Measurements from ENCODE around the gene HEBP2. TPM values are rescaled to one million over a fixed set of nuclear protein-coding genes. Genes with fewer than 3 reads are reported as not detected.

HEBP2 gene
- total and polyA plus RNA-seq, 2 of the 13 experiments (the other 11 are each of a cell fraction or from before 2014, with no cell fraction given): 16.0 to 72.8 TPM

DNA sequence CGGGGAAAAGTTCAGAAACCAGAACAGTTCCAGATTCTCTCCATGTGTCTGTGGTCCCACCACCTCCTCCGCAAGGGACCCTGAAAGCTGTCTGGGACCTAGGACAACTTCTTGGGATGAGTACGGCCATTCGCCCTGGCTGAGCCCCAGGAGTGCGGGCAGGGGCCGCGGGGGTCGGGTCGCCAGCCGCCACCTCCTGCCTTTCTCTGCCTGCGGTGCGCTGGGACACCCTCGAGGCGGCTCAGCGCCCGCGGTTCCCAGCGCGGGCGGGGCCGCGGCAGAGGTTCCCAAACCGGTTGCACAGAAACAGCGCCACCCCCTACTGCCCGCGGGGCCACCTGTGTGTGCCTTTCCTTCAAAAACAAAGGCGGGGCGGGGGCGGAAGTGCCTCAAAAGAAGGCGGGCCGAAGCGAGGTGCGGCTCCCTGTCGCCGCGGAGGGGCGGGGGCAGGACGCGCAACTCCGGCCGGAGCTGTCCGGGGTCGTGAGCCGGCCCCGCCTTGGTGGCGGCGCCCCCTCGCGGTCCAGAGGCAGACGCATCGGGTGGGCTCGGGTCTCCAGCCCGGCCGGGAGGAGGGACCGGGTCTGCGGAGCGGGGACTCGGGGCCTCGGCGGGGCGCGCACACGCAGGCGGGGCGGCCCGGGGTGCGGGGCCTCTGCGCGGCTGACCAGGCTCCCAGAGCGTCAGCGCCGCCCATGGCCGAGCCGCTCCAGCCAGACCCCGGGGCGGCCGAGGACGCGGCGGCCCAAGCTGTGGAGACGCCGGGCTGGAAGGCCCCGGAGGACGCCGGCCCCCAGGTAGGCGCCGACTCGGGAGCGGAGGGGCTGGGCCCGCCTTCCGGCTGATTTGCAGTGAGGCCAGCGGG, at the start of gene HEBP2 (continued):
- peak; percentile 78; the same call in 1 of the 2 replicates for TF ChIP-seq ZNF678 (CRISPR knock-in tag; IDR thresholded peaks at IDR 0.05)
- peak; percentile 93 for TF ChIP-seq KDM3A (CRISPR knock-in tag; IDR thresholded peaks at IDR 0.05; ENCODE audit: low read depth)
- TF ChIP-seq ZNF800 (CRISPR knock-in tag; IDR thresholded peaks at IDR 0.05): peak; percentile 91
- no peak for TF ChIP-seq SMARCE1 (IDR thresholded peaks at IDR 0.05; ENCODE audit: borderline replicate concordance)
- no peak for TF ChIP-seq ZNF292 (CRISPR knock-in tag; IDR thresholded peaks at IDR 0.05; ENCODE audit: borderline replicate concordance, low read depth)
- TF ChIP-seq ZNF496 (CRISPR knock-in tag; IDR thresholded peaks at IDR 0.05; ENCODE audit: insufficient replicate concordance): no peak
- TF ChIP-seq, protein P1, sequence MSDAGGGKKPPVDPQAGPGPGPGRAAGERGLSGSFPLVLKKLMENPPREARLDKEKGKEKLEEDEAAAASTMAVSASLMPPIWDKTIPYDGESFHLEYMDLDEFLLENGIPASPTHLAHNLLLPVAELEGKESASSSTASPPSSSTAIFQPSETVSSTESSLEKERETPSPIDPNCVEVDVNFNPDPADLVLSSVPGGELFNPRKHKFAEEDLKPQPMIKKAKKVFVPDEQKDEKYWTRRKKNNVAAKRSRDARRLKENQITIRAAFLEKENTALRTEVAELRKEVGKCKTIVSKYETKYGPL (CRISPR knock-in tag; IDR thresholded peaks at IDR 0.05): peak; percentile 5; the same call in 1 of the 2 replicates
- TF ChIP-seq, protein P2, sequence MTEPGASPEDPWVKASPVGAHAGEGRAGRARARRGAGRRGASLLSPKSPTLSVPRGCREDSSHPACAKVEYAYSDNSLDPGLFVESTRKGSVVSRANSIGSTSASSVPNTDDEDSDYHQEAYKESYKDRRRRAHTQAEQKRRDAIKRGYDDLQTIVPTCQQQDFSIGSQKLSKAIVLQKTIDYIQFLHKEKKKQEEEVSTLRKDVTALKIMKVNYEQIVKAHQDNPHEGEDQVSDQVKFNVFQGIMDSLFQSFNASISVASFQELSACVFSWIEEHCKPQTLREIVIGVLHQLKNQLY (CRISPR knock-in tag; IDR thresholded peaks at IDR 0.05): peak; percentile 46; the same call in 1 of the 2 replicates
- no peak; the same call in 1 of the 2 replicates for TF ChIP-seq ZSCAN25 (CRISPR knock-in tag; IDR thresholded peaks at IDR 0.05)
- TF ChIP-seq PCBP2 (optimal IDR thresholded peaks at IDR 0.05; ENCODE audit: low read depth, low read length, poor library complexity, severe bottlenecking): no peak
- no peak for TF ChIP-seq ZNF672 (CRISPR knock-in tag; IDR thresholded peaks at IDR 0.05)
- peak; percentile 89 for TF ChIP-seq SOX5 (CRISPR knock-in tag; IDR thresholded peaks at IDR 0.05; ENCODE audit: borderline replicate concordance)
- TF ChIP-seq ZNF530 (CRISPR knock-in tag; IDR thresholded peaks at IDR 0.05; ENCODE audit: low read depth): no peak
- TF ChIP-seq ZNF337 (CRISPR knock-in tag; IDR thresholded peaks at IDR 0.05; ENCODE audit: borderline replicate concordance, low read depth): peak; percentile 83; the same call in 1 of the 2 replicates
- TF ChIP-seq CCDC6 (CRISPR knock-in tag; IDR thresholded peaks at IDR 0.05): peak; percentile 98
- TF ChIP-seq MEF2D (CRISPR knock-in tag; IDR thresholded peaks at IDR 0.05): no peak
- no peak for TF ChIP-seq ZBTB46 (CRISPR knock-in tag; IDR thresholded peaks at IDR 0.05; ENCODE audit: borderline replicate concordance)
- TF ChIP-seq, protein P3, sequence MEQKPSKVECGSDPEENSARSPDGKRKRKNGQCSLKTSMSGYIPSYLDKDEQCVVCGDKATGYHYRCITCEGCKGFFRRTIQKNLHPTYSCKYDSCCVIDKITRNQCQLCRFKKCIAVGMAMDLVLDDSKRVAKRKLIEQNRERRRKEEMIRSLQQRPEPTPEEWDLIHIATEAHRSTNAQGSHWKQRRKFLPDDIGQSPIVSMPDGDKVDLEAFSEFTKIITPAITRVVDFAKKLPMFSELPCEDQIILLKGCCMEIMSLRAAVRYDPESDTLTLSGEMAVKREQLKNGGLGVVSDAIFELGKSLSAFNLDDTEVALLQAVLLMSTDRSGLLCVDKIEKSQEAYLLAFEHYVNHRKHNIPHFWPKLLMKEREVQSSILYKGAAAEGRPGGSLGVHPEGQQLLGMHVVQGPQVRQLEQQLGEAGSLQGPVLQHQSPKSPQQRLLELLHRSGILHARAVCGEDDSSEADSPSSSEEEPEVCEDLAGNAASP (CRISPR knock-in tag; IDR thresholded peaks at IDR 0.05; ENCODE audit: borderline replicate concordance): peak; percentile 72
- TF ChIP-seq MIER2 (CRISPR knock-in tag; IDR thresholded peaks at IDR 0.05): peak; percentile 53; the same call in 1 of the 2 replicates
- TF ChIP-seq ZFP36L2 (CRISPR knock-in tag; IDR thresholded peaks at IDR 0.05): no peak
- TF ChIP-seq, protein P4, sequence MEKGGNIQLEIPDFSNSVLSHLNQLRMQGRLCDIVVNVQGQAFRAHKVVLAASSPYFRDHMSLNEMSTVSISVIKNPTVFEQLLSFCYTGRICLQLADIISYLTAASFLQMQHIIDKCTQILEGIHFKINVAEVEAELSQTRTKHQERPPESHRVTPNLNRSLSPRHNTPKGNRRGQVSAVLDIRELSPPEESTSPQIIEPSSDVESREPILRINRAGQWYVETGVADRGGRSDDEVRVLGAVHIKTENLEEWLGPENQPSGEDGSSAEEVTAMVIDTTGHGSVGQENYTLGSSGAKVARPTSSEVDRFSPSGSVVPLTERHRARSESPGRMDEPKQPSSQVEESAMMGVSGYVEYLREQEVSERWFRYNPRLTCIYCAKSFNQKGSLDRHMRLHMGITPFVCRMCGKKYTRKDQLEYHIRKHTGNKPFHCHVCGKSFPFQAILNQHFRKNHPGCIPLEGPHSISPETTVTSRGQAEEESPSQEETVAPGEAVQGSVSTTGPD (CRISPR knock-in tag; IDR thresholded peaks at IDR 0.05): no peak
